HL-60 (cell line): ENCODE data around the gene AOPEP.

Experiments used
- DNase-seq, 2 experiments: peaks; one replicate each; pipeline ENCODE4 v3.0.0-alpha.2; 2010 to 2020; ENCODE audit warnings: low read depth in 1 of 2, low spot score in 1 of 2
- H3K27ac ChIP-seq: fragments of 250-450 bp; sonication (Bioruptor Pico); replicated peaks from 2 replicates; pipeline ENCODE4 v1.5.1; 2020; ENCODE audit warnings: mild to moderate bottlenecking, moderate library complexity
- H3K27me3 ChIP-seq: fragments of 250-450 bp; sonication (Bioruptor Pico); 2 replicates; pipeline ENCODE4 v1.5.1; 2021; ENCODE audit warnings: mild to moderate bottlenecking, moderate library complexity; ENCODE audit not compliant: insufficient read depth, poor library complexity, severe bottlenecking
- H3K4me3 ChIP-seq: replicated peaks from 2 replicates; pipeline ENCODE4 v1.5.1; 2011; ENCODE audit warnings: mild to moderate bottlenecking, control low read depth, low read length; ENCODE audit not compliant: insufficient read depth
- GABPA ChIP-seq: IDR thresholded peaks from 2 replicates; pipeline ENCODE4 v1.6.1; 2012; ENCODE audit warnings: low read depth
- POLR2AphosphoS5 ChIP-seq: IDR thresholded peaks from 2 replicates; pipeline ENCODE4 v1.6.1; 2012; ENCODE audit warnings: low read depth
- SPI1 ChIP-seq: IDR thresholded peaks from 2 replicates; pipeline ENCODE4 v1.6.1; 2012; ENCODE audit warnings: low read depth, mild to moderate bottlenecking, borderline replicate concordance
- TF ChIP-seq, protein P1 (sequence below): IDR thresholded peaks from 2 replicates; pipeline ENCODE4 v1.6.1; 2012; ENCODE audit warnings: low read depth; ENCODE audit not compliant: insufficient replicate concordance
- TF ChIP-seq, protein P2 (sequence below): IDR thresholded peaks from one replicate; pipeline ENCODE4 v1.5.1; 2011; ENCODE audit warnings: low read length, control low read depth, inconsistent platforms; ENCODE audit not compliant: insufficient read depth

AOPEP gene

DNA sequence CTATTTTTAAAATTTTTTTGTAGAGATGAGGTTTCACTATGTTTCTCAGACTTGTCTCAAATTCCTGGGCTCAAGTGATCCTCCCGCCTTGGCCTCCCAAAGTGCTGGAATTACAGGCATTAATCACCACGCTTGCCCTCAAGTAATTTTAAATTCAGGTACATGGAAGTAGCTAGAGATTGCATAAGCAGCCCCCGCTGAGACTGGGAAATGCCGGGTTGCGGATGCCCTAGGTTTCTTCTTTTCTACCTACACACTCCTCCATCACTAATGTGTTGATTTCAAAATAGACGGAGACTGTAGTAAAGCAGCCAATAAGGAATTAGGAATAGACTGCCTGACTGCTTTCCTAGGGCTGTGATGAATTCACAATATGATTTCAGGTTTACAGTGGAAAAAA is 388.6 kb downstream of the AOPEP start:
- TF ChIP-seq, protein P1, sequence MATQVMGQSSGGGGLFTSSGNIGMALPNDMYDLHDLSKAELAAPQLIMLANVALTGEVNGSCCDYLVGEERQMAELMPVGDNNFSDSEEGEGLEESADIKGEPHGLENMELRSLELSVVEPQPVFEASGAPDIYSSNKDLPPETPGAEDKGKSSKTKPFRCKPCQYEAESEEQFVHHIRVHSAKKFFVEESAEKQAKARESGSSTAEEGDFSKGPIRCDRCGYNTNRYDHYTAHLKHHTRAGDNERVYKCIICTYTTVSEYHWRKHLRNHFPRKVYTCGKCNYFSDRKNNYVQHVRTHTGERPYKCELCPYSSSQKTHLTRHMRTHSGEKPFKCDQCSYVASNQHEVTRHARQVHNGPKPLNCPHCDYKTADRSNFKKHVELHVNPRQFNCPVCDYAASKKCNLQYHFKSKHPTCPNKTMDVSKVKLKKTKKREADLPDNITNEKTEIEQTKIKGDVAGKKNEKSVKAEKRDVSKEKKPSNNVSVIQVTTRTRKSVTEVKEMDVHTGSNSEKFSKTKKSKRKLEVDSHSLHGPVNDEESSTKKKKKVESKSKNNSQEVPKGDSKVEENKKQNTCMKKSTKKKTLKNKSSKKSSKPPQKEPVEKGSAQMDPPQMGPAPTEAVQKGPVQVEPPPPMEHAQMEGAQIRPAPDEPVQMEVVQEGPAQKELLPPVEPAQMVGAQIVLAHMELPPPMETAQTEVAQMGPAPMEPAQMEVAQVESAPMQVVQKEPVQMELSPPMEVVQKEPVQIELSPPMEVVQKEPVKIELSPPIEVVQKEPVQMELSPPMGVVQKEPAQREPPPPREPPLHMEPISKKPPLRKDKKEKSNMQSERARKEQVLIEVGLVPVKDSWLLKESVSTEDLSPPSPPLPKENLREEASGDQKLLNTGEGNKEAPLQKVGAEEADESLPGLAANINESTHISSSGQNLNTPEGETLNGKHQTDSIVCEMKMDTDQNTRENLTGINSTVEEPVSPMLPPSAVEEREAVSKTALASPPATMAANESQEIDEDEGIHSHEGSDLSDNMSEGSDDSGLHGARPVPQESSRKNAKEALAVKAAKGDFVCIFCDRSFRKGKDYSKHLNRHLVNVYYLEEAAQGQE, result no peak
- no peak for TF ChIP-seq SPI1
- TF ChIP-seq, protein P2, sequence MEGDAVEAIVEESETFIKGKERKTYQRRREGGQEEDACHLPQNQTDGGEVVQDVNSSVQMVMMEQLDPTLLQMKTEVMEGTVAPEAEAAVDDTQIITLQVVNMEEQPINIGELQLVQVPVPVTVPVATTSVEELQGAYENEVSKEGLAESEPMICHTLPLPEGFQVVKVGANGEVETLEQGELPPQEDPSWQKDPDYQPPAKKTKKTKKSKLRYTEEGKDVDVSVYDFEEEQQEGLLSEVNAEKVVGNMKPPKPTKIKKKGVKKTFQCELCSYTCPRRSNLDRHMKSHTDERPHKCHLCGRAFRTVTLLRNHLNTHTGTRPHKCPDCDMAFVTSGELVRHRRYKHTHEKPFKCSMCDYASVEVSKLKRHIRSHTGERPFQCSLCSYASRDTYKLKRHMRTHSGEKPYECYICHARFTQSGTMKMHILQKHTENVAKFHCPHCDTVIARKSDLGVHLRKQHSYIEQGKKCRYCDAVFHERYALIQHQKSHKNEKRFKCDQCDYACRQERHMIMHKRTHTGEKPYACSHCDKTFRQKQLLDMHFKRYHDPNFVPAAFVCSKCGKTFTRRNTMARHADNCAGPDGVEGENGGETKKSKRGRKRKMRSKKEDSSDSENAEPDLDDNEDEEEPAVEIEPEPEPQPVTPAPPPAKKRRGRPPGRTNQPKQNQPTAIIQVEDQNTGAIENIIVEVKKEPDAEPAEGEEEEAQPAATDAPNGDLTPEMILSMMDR, result no peak
- TF ChIP-seq POLR2AphosphoS5, result no peak
- no peak for TF ChIP-seq GABPA
- no peak overlapping the region for H3K4me3 ChIP-seq
- H3K27ac ChIP-seq, result no peak overlapping the region
- H3K27me3 ChIP-seq, result no peaks in the 10 kb centered on the region
- no peak for DNase-seq

DNA sequence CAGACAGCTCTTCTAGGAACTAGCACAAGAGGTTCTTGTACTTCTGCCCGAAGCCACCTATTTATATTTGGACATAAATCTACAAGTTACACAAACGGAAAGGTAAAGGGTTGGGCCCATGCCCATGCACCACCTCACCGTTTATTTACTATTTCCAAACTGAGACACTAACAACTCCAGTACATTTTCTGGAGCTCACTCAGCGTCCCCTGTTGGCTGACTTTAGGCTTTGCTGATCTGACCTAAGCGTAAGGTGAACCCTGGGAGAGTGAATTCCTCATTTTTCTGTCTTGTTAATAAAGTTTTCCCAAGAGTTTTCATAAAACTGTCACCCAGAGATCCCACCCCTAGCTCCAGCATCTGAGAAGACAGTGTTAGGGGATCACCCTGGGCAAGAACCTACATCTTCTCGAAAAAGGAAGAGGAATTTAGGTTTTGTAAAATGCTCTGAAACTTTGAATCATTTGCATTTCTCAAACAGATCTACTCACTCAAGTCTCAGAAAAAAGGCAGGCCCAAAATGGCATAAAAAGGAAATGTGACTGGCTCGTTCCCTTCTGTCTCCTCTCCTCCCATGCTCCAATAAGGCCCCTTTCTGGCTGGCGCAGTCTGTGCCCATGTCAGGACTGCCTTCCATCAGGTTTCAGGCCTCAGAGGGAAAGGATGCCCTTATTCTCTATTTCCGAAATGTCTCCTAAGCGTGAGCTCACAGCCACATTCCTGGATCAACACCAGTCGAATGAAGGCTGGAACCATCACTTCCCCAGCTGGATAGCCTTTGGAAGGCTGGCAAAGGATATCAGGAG is 389.7 kb downstream of the AOPEP start:
- no peak for TF ChIP-seq GABPA
- TF ChIP-seq SPI1, result no peak
- no peak for TF ChIP-seq POLR2AphosphoS5
- TF ChIP-seq, protein P2, result no peak
- TF ChIP-seq, protein P1, result no peak
- Histone ChIP-seq H3K27ac (no peak overlapping the region), H3K4me3 (no peak overlapping the region), H3K27me3 (no peaks in the 10 kb centered on the region)
- no peak for DNase-seq

DNA sequence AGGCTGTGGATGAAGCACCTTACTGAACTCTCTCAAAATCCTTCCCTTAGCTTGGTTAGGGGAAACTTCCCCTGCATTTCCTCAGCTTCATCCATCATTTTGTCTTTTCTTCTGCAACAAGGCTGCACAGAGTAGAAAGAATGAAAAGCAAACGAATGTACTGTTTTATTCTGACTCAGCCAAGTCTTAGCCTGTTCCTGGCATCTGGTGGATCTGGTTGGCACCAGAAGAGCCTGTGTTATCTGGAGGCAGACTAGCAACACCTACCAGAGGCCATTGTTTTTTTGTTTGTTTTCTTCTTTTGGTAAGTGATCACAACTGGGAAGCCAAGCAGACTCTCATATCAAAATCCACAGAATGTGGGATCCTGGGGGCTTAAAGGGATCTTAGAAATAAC is 390.3 kb downstream of the AOPEP start:
- no peak for TF ChIP-seq SPI1
- TF ChIP-seq, protein P1, result no peak
- no peak overlapping the region for H3K4me3 ChIP-seq
- H3K27ac ChIP-seq, result no peak overlapping the region
- no peak for DNase-seq
- H3K27me3 ChIP-seq, result no peaks in the 10 kb centered on the region
